GM12878 (cell line): ENCODE data around the gene HBA1. TPM values are rescaled to one million over a fixed set of nuclear protein-coding genes. Genes with fewer than 3 reads are reported as not detected.

Source experiments
- ATAC-seq: fragments of 200-7000 bp; cut with Tn5 transposase; 3 replicates; pipeline ENCODE4 v1.9.1; 2020; ENCODE audit warnings: mild to moderate bottlenecking, moderate library complexity
- BruUV-seq: library from RNA; stranded (reverse); fragments of 400-500 nt; replicated peaks from 2 replicates; lab custom pipeline; 2021; lab: Mats Ljungman, UMichigan
- CTCF ChIA-PET: fragments of 300-600 bp; sonication (Branson Sonifier 250); formaldehyde crosslinking; extraction: SDS; loops from one replicate; lab custom pipeline; 2021; ENCODE audit warnings: inconsistent platforms; lab: Yijun Ruan, JAX
- POLR2A ChIA-PET: fragments of 350-600 bp; formaldehyde crosslinking; extraction: SDS; loops from one replicate; lab custom pipeline; 2021; ENCODE audit warnings: inconsistent platforms; lab: Charles Lee
- RAD21 ChIA-PET: fragments of 300-600 bp; sonication (Branson Sonifier 250); formaldehyde crosslinking; loops from one replicate; lab custom pipeline; 2023; ENCODE audit warnings: antibody characterized with exemption; ENCODE audit not compliant: unreplicated experiment; lab: Charles Lee
- SMC1A ChIA-PET: fragments of 300-600 bp; sonication (Branson Sonifier 250); formaldehyde crosslinking; loops from one replicate; lab custom pipeline; 2023; ENCODE audit not compliant: unreplicated experiment, uncharacterized antibody; lab: Charles Lee
- DNase-seq: peaks from one replicate; pipeline ENCODE4 v3.0.0-alpha.2; 2011; ENCODE audit warnings: low read depth, low spot score
- FAIRE-seq: peaks from 3 replicates; lab custom pipeline; 2011; peaks lifted over from hg19 to GRCh38; lab: Jason Lieb, UNC
- H2AFZ ChIP-seq: 2 replicates; pipeline ENCODE4 v1.6.0; 2011; ENCODE audit warnings: low read depth, low read length, control low read depth; ENCODE audit not compliant: control insufficient read depth
- H3K27ac ChIP-seq: 2 replicates; pipeline ENCODE4 v1.5.1; 2011; ENCODE audit warnings: control low read depth; ENCODE audit not compliant: control insufficient read depth, insufficient read depth
- H3K27me3 ChIP-seq, 2 experiments: replicated peaks in 1 of 2; 2 replicates each; pipeline versions ENCODE4 v1.6.0 to v1.6.1; 2011; ENCODE audit warnings: low read length in 1 of 2; ENCODE audit not compliant: control insufficient read depth in 2 of 2, insufficient read depth in 2 of 2
- H3K36me3 ChIP-seq, 2 experiments: 2 replicates each; pipeline ENCODE4 v1.5.1; 2011; ENCODE audit warnings: low read length in 1 of 2; ENCODE audit not compliant: control insufficient read depth in 2 of 2, insufficient read depth in 2 of 2
- H3K4me1 ChIP-seq: 2 replicates; pipeline ENCODE4 v1.6.1; 2011; ENCODE audit warnings: mild to moderate bottlenecking, low read length, moderate library complexity, mixed read lengths; ENCODE audit not compliant: control insufficient read depth, insufficient read depth
- H3K4me2 ChIP-seq: 2 replicates; pipeline ENCODE4 v1.6.0; 2011; ENCODE audit warnings: control low read depth; ENCODE audit not compliant: control insufficient read depth, insufficient read depth
- H3K4me3 ChIP-seq: fragments of 200-600 bp; sonication (generic); 2 replicates; pipeline ENCODE4 v1.5.1; 2016
- H3K79me2 ChIP-seq: 2 replicates; pipeline ENCODE4 v1.6.0; 2011; ENCODE audit warnings: low read length; ENCODE audit not compliant: control insufficient read depth, insufficient read depth
- H3K9ac ChIP-seq: 2 replicates; pipeline ENCODE4 v1.8.0; 2011; ENCODE audit warnings: low read length, control low read depth, mixed read lengths; ENCODE audit not compliant: control insufficient read depth, insufficient read depth
- H3K9me3 ChIP-seq: replicated peaks from 3 replicates; pipeline ENCODE4 v1.5.1; 2011; ENCODE audit warnings: mild to moderate bottlenecking, low read length; ENCODE audit not compliant: control insufficient read depth, insufficient read depth
- H4K20me1 ChIP-seq: 2 replicates; pipeline ENCODE4 v1.6.0; 2011; ENCODE audit not compliant: control insufficient read depth, insufficient read depth
- CHD1 ChIP-seq: IDR thresholded peaks from 2 replicates; pipeline ENCODE4 v1.6.1; 2012; ENCODE audit warnings: low read depth, low read length, improper control_type of control experiment
- CREM ChIP-seq: IDR thresholded peaks from 2 replicates; pipeline ENCODE4 v1.6.1; 2014; ENCODE audit warnings: antibody characterized with exemption, low read depth
- E2F8 ChIP-seq: fragments of 450-650 bp; IDR thresholded peaks from 2 replicates; pipeline ENCODE4 v1.6.1; 2018; ENCODE audit warnings: mild to moderate bottlenecking, low read depth, moderate library complexity; ENCODE audit not compliant: partially characterized antibody
- HSF1 ChIP-seq: fragments of 150-350 bp; IDR thresholded peaks from 2 replicates; pipeline ENCODE4 v1.6.1; 2014; ENCODE audit warnings: mild to moderate bottlenecking, low read depth, low read length
- LARP7 ChIP-seq: fragments of 450-650 bp; IDR thresholded peaks from 2 replicates; pipeline ENCODE4 v1.6.1; 2017; ENCODE audit warnings: mild to moderate bottlenecking
- MEF2A ChIP-seq: IDR thresholded peaks from 2 replicates; pipeline ENCODE4 v1.6.1; 2011; ENCODE audit warnings: low read depth, mild to moderate bottlenecking, low read length, moderate library complexity; ENCODE audit not compliant: insufficient read depth
- MTA3 ChIP-seq: IDR thresholded peaks from 2 replicates; pipeline ENCODE4 v1.6.1; 2012; ENCODE audit warnings: low read length, inconsistent platforms, borderline replicate concordance
- PKNOX1 ChIP-seq: fragments of 450-650 bp; IDR thresholded peaks from 2 replicates; pipeline ENCODE4 v1.6.1; 2016; ENCODE audit warnings: mild to moderate bottlenecking
- POLR2AphosphoS5 ChIP-seq: IDR thresholded peaks from 2 replicates; pipeline ENCODE4 v1.6.1; 2011; ENCODE audit warnings: mild to moderate bottlenecking, low read length, inconsistent platforms
- RAD21 ChIP-seq: IDR thresholded peaks from 2 replicates; pipeline ENCODE4 v1.6.1; 2011; ENCODE audit warnings: mild to moderate bottlenecking, low read depth, low read length, moderate library complexity; ENCODE audit not compliant: insufficient read depth
- RB1 ChIP-seq: fragments of 450-650 bp; formaldehyde crosslinking; IDR thresholded peaks from 2 replicates; pipeline ENCODE4 v1.6.1; 2017; ENCODE audit warnings: mild to moderate bottlenecking, borderline replicate concordance
- SIX5 ChIP-seq: IDR thresholded peaks from 2 replicates; pipeline ENCODE4 v1.6.1; 2011; ENCODE audit warnings: mild to moderate bottlenecking, low read depth, low read length, moderate library complexity; ENCODE audit not compliant: severe bottlenecking
- SMARCA5 ChIP-seq: fragments of 450-650 bp; IDR thresholded peaks from 2 replicates; pipeline ENCODE4 v1.6.1; 2017; ENCODE audit warnings: mild to moderate bottlenecking
- TARDBP ChIP-seq: IDR thresholded peaks from 2 replicates; pipeline ENCODE4 v1.6.1; 2016; ENCODE audit warnings: borderline replicate concordance
- ZNF207 ChIP-seq: fragments of 450-650 bp; IDR thresholded peaks from 2 replicates; pipeline ENCODE4 v1.6.1; 2014; ENCODE audit warnings: antibody characterized with exemption, mild to moderate bottlenecking, borderline replicate concordance
- ZNF24 ChIP-seq: fragments of 450-650 bp; IDR thresholded peaks from 2 replicates; pipeline ENCODE4 v1.6.1; 2017; ENCODE audit warnings: antibody characterized with exemption, mild to moderate bottlenecking
- ZNF592 ChIP-seq: fragments of 450-650 bp; IDR thresholded peaks from 2 replicates; pipeline ENCODE4 v1.6.1; 2017; ENCODE audit warnings: mild to moderate bottlenecking, moderate library complexity
- WGBS: methylation state at CpG from one replicate; pipeline ENCODE4 v1.1.6; 2016; ENCODE audit warnings: low lambda C conversion rate; ENCODE audit not compliant: insufficient replicate concordance, insufficient coverage; ENCODE audit errors: missing lambda C conversion rate; 5-methylcytosine and 5-hydroxymethylcytosine counted together
- in situ Hi-C: fragments of 300-500 bp; cut with MboI; formaldehyde crosslinking; loops from 9 replicates; pipeline ENCODE4 v1.14.3; 2018; ENCODE audit warnings: mixed read lengths
- intact Hi-C: fragments of 100-400 bp; cut with micrococcal nuclease; formaldehyde crosslinking; loops from one replicate; pipeline ENCODE4 v1.14.2; 2022; ENCODE audit not compliant: unreplicated experiment
- polyA plus RNA-seq, 11 experiments: library from polyadenylated mRNA; depleted of rRNA in 4 of 11; unstranded in 6 of 11; stranded (reverse) in 5 of 11; fragments of >200 nt; fragmentation: Nextera tagmentation in 4 of 11; fragmentation: Illumina TruSeq in 1 of 11; extraction: Ambion mirVana in 4 of 11; extraction: Trizol in 1 of 11; gene quantifications; 1 replicate in 1 of 11; 2 replicates in 10 of 11; pipeline versions ENCODE4 v1.2.1 to v1.2.3, GENCODE V29; 2011 to 2016; ENCODE audit warnings: inconsistent platforms in 2 of 11, missing spikeins in 2 of 11, low read depth in 1 of 11
- total RNA-seq, 4 experiments: library from RNA; depleted of rRNA in 3 of 4; stranded (reverse); fragments of >200 nt in 3 of 4; fragmentation: Illumina TruSeq in 1 of 4; extraction: Trizol in 1 of 4; gene quantifications; 2 replicates each; pipeline versions ENCODE4 v1.2.1 to v1.2.3, GENCODE V29; 2013 to 2021

HBA1 gene
- total and polyA plus RNA-seq, 10 of the 15 experiments (the other 5 are each of a cell fraction or from before 2014, with no cell fraction given), result 0.28 to 3.5 (median 0.83) TPM; not detected in 5

- Histone ChIP-seq H3K9ac (no peak overlapping the region), H3K4me2 (no peak overlapping the region), H3K4me1 (no peaks in the 10 kb centered on the region), H3K27me3 (no peaks in the 10 kb centered on the region), H2AFZ (no peak overlapping the region), H3K79me2 (no peaks in the 10 kb centered on the region), H3K9me3 (no peaks in the 10 kb centered on the region), H3K36me3 (peaks cover 16 to 17% of the 10 kb centered on the region in 2 experiments), H3K4me3 (no peak overlapping the region), H3K27ac (no peak overlapping the region), H4K20me1 (no peaks in the 10 kb centered on the region)
- ChIA-PET CTCF (interaction anchor here (0.6 kb wide), 1 partner anchor 175 kb away, joined by 4 read pairs; no protein-coding TSS in a partner anchor), SMC1A (no interaction called here), RAD21 (interaction anchor here (0.6 kb wide), 1 partner anchor 90 kb away, joined by 3 read pairs; no protein-coding TSS in a partner anchor), POLR2A (interaction anchor here (1.1 kb wide), 1 partner anchor 9 kb away, joined by 3 read pairs; no protein-coding TSS in a partner anchor)
- BruUV-seq, result no TSS peak
- DNase-seq, result no peak
- FAIRE-seq, result no peak
- in situ Hi-C loops (no loop called here), intact Hi-C loops (no loop called here)
- no peak for ATAC-seq
- WGBS, result over 99% methylated on average over 8 of the region's 8 CpGs
- TF ChIP-seq PKNOX1 (no peak), SIX5 (no peak), MEF2A (no peak), RAD21 (no peak), MTA3 (no peak), CREM (no peak), POLR2AphosphoS5 (no peak), ZNF592 (no peak), ZNF207 (no peak), E2F8 (no peak), SMARCA5 (no peak), LARP7 (no peak), RB1 (no peak), CHD1 (no peak), ZNF24 (no peak), TARDBP (no peak), HSF1 (no peak)
Measured at GRCh38 chr16:187330-187729, 10.8 kb downstream of the HBA1 start.
